Neutrophil (primary cell): ENCODE results near the gene FICD.
"Not testable (repeated sequence)": the region's sequence is repeated elsewhere in the genome, so short reads cannot be mapped to it uniquely, and the experiment has no call there.

Experiments
- H3K27ac ChIP-seq: fragments of 200-600 bp; sonication (generic); 2 replicates; pipeline ENCODE4 v1.5.1; 2016; ENCODE audit warnings: mild to moderate bottlenecking, moderate library complexity
- H3K27me3 ChIP-seq: fragments of 200-600 bp; sonication (generic); 2 replicates; pipeline ENCODE4 v1.6.0; 2016; ENCODE audit warnings: mild to moderate bottlenecking
- H3K36me3 ChIP-seq: fragments of 200-600 bp; sonication (generic); 2 replicates; pipeline ENCODE4 v1.5.1; 2017
- H3K4me1 ChIP-seq, 2 experiments: fragments of 200-600 bp in 1 of 2; sonication (generic) in 1 of 2; 1 replicate in 1 of 2; 2 replicates in 1 of 2; pipeline versions ENCODE4 v1.5.1 to v1.6.1; 2013 to 2016; ENCODE audit warnings: low read depth in 1 of 2, low read length in 1 of 2, mild to moderate bottlenecking in 1 of 2, moderate library complexity in 1 of 2; ENCODE audit not compliant: control insufficient read depth in 1 of 2, insufficient read depth in 1 of 2
- H3K4me3 ChIP-seq, 2 experiments: fragments of 200-600 bp in 1 of 2; sonication (generic) in 1 of 2; 1 replicate in 1 of 2; 2 replicates in 1 of 2; pipeline ENCODE4 v1.5.1; 2013 to 2016; ENCODE audit warnings: low read depth in 1 of 2, low read length in 1 of 2, mild to moderate bottlenecking in 1 of 2, moderate library complexity in 1 of 2
- H3K9me3 ChIP-seq: fragments of 200-600 bp; sonication (generic); 2 replicates; pipeline ENCODE4 v1.5.1; 2016
- TF ChIP-seq, protein P1 (sequence below): fragments of 200-600 bp; sonication (generic); IDR thresholded peaks from 2 replicates; pipeline ENCODE4 v1.5.1; 2016; ENCODE audit warnings: antibody characterized with exemption

Gene FICD

DNA sequence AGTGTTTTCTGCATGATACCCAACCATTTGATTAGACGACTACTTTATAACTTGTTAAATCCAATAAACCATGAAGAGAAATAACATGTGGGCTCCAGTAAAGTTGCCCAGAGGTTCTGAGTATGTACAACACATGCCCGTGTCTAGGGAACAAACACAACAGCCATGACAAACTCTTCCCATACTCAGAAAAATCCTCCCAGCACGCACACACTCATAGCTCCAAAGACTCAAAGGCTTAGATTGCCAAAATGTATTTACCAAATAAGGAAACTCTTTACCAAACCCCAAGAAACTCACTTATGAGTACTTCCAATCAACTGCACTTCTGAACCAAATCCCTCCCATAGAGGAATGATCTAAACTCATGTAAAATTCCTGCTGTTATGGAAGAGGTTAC lies 28.6 kb downstream of the FICD start:
- TF ChIP-seq, protein P1, sequence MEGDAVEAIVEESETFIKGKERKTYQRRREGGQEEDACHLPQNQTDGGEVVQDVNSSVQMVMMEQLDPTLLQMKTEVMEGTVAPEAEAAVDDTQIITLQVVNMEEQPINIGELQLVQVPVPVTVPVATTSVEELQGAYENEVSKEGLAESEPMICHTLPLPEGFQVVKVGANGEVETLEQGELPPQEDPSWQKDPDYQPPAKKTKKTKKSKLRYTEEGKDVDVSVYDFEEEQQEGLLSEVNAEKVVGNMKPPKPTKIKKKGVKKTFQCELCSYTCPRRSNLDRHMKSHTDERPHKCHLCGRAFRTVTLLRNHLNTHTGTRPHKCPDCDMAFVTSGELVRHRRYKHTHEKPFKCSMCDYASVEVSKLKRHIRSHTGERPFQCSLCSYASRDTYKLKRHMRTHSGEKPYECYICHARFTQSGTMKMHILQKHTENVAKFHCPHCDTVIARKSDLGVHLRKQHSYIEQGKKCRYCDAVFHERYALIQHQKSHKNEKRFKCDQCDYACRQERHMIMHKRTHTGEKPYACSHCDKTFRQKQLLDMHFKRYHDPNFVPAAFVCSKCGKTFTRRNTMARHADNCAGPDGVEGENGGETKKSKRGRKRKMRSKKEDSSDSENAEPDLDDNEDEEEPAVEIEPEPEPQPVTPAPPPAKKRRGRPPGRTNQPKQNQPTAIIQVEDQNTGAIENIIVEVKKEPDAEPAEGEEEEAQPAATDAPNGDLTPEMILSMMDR = no peak
- H3K9me3 ChIP-seq = no peaks in the 10 kb centered on the region
- no peak overlapping the region for H3K4me3 ChIP-seq
- no peaks in the 10 kb centered on the region for H3K27me3 ChIP-seq
- no peak overlapping the region for H3K27ac ChIP-seq
- no peaks in the 10 kb centered on the region for H3K4me1 ChIP-seq
- H3K36me3 ChIP-seq = peaks cover 68% of the 10 kb centered on the region

DNA sequence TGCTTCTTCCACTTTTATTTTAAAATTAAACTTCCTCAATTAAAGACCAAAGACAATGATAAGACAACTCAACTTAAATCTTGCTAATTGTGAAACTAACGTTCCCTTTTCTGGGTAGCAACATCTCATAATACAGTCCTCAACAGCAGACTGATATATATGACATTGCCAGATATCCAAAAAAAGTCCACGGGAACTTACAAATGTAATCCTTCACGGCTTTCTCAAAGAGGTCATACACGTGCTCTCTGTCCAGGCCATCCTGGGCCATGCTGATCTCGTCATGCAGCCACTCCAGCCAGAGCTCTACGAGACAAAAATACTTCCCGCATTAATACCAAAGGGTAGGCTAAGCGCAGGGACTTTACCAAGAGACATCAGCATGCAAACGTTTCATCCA lies 32.6 kb downstream of the FICD start:
- Histone ChIP-seq H3K36me3 (peaks cover 56% of the 10 kb centered on the region), H3K27me3 (no peaks in the 10 kb centered on the region), H3K9me3 (no peaks in the 10 kb centered on the region), H3K4me1 (no peaks in the 10 kb centered on the region), H3K27ac (no peak overlapping the region), H3K4me3 (no peak overlapping the region)
- TF ChIP-seq, protein P1 = no peak

DNA sequence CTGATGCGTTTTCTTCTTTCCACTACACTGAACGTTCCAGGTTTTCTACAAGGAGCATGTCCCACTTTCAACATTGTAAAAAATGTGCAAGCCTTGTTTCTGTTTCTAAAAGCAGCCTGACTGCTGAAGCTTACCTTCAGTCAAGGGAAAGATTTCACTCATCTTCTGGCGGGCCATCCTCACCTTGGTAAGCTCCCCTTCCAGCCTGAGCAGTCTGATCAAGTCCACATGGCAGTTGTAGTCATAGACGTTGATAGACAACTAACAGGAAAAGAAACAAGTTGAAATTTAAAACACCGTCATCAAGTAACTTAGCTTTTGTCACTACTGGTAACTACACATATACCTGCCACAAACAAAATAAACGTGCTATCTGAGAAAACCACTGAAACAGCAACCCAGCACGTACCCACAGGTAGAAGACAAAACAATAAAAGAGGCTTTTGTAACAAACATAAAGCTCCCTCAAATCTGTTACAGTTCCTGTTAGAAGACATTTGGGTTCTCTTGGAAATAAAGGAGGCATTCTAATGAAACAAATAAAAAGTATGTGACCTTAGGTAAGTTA lies 34.0 kb downstream of the FICD start:
- peaks cover 42% of the 10 kb centered on the region for H3K36me3 ChIP-seq
- H3K4me3 ChIP-seq = no peak overlapping the region
- TF ChIP-seq, protein P1 = no peak
- no peaks in the 10 kb centered on the region for H3K4me1 ChIP-seq
- H3K27me3 ChIP-seq = no peaks in the 10 kb centered on the region
- H3K27ac ChIP-seq = no peak overlapping the region
- no peaks in the 10 kb centered on the region for H3K9me3 ChIP-seq

DNA sequence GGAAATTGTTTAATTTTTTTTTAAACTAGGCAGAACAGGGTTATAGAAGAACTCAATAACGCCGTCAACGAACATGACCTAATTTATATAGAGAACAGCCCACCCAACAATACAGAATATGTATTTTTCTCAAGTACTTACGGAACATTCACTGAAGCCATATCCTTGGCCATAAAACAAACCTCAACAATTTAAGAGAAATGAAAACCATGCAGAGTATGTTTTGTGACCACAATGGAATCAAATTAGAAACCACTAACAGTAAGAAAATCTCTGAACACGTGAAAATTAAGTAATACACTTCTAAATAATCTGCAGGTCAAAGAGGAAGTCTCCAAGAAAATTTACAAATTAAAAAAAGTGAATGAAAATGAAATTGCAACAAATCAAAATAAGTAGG lies 36.5 kb downstream of the FICD start:
- H3K9me3 ChIP-seq = no peaks in the 10 kb centered on the region
- H3K27ac ChIP-seq = no peak overlapping the region
- peaks cover 24% of the 10 kb centered on the region for H3K36me3 ChIP-seq
- no peaks in the 10 kb centered on the region for H3K4me1 ChIP-seq
- no peaks in the 10 kb centered on the region for H3K27me3 ChIP-seq
- no peak overlapping the region for H3K4me3 ChIP-seq
- TF ChIP-seq, protein P1 = no peak

DNA sequence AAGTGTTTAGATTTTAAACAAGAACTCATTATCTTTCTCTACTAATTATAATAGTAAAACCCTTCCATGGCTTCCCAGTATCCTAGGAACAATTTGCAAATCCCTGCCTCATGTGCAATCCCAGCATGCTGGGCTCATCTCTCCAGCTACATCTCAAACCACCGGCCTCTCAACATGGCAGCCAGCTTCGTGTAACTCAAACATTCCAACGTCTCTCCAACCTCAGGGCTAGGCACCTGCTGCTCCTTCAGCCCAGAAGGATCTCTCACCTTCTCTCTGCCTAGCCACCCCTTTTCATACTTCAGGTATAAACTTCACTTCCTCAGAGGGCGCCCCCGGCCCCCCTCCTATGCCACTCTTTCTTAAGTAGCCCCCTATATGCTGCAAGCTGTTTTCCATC lies 38.7 kb downstream of the FICD start:
- Histone ChIP-seq H3K36me3 (peaks cover 3% of the 10 kb centered on the region), H3K27me3 (no peaks in the 10 kb centered on the region), H3K4me1 (no peaks in the 10 kb centered on the region), H3K9me3 (no peaks in the 10 kb centered on the region), H3K4me3 (no peak overlapping the region), H3K27ac (no peak overlapping the region)
- TF ChIP-seq, protein P1 = no peak

DNA sequence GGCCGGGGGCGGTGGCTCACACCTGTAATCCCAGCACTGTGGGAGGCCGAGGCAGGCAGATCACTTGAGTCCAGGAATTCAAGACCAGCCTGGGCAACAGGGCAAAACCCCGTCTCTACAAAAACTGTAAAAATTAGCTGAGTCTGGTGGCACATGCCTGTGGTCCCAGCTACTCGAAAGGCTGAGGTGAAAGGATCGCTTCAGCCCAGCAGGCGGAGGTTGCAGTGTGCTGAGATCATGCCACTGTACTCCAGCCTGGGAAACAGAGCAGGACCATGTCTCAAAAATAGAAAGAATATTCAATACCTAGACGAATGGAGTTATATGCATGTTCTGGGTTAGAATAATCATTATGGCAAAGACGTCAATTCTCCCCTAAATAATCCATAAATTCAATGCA lies 40.3 kb downstream of the FICD start:
- H3K4me1 ChIP-seq = peaks cover 12 to 13% of the 10 kb centered on the region in 2 experiments
- not testable (repeated sequence) for H3K27me3 ChIP-seq, H3K9me3 ChIP-seq, H3K36me3 ChIP-seq, H3K27ac ChIP-seq, H3K4me3 ChIP-seq
